GM18519 (cell line): ENCODE results near the gene GGTLC1.

ENCODE experiments used
- ATAC-seq: cut with Tn5 transposase; IDR thresholded peaks from one replicate; pipeline ENCODE4 v1.9.1; 2021; ENCODE audit warnings: mild to moderate bottlenecking, moderate library complexity; ENCODE audit not compliant: unreplicated experiment, low FRiP score

Gene GGTLC1

GRCh38 chr20:23988561-23988960 lies at the start of gene GGTLC1:
TSS of gene GGTLC1 (minus strand) at chr20:23988779. CDS start at chr20:23986611, 2,168 bp downstream.
- ATAC-seq: no peak

DNA sequence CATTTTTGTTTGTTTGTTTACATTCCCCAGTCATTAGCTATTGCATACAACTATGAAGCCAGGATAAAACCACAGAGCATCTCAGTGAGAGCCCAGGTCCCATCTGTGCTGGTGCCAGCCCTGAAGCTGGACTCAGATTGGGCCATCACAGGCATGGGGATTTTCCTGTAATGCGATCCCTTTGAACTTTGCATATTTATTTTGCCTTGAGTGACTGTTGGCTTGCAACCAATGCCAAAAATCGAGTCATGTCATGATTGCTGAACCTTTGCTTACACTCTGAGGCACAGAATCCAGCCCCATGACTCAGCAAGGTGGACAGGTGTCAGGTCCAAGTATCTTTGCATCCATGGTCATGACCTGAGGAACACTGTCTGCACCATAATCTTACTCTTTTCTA lies 46.2 kb upstream of the GGTLC1 start:
- no peak for ATAC-seq

DNA sequence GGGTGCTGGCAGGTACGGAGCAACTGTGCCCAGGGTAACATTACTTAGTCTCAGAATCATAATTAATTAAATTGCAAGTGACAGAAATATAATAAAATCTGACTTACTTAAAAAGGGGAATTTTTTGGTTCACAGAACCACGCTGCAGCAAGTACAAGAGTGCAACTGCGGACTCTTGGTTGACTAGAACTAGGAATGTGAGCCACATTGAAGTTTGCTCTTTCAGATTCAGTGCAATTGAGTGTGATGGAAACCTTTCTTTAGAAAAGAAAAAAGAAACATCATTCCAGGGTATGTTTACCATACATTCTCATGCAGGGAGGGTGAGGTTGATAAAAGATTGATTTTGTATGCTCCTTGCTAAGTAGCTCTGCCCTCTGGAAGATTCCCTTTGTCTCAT lies 45.0 kb upstream of the GGTLC1 start:
- ATAC-seq: no peak

DNA sequence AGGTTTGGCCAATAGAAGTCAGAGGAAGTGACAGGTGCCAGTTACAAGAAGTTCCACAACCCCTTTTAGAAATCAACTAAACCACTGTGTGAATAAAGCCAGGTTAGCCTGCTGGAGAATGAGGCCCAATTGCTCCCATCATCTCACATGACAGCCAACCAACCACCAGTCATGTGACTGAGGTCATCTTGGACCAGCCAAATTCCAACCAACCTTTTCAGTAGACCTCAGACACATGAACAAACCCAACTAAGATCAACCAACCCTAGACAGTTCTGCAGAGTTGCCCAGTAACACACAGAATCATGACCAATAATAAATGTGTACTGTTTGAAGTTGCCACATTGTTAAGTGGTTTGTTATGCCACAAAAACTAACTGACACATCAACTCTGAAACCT lies 44.6 kb upstream of the GGTLC1 start:
- ATAC-seq: no peak

- ATAC-seq: no peak
Observed at GRCh38 chr20:24032400-24032898, 43.9 kb upstream of the GGTLC1 start.

DNA sequence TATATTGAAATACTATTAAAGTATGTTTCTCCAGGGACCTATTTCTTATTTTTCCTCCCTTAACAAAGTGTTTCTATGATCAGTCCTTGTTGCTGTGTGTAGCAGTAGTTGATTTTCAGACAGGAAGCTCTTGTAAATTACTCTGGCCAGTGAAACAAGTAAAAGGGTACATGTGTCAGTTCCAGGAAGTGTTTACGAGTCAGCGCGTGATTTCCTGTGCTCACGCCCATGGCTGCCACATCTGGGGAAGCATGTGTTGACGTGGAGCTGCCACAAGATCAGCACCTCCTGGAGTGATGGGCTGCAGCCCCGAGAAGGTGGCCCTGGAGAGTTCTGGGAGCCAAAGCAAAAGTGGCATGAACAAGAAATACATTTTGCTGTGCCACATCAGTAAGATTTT lies 38.6 kb upstream of the GGTLC1 start:
- peak; percentile 72 for ATAC-seq

DNA sequence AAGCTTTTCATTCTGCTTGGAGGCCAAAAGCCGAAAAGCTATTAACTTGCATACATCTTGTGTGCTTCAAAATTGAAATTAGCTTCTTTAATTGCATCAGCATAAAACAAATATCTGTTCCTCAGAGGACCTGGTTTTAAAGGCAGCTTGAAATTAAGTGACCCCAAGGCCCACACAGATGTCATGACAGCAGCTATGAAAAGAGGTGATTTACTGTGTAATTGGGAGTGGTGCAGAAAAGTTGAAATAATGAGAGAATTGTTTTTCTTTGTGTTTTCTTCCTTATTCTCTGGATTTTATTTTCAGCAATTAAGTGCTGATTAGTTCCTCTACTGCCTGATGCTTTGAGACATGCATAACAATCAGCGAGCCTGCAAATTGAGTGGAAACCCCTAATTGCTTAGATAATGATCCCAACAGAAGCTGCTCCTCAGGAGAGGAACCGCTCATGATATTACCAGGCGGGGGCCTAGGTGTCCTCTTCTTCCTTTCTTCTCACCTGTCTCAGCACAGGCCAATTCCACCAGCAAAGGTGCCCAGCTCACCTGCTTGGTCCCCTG lies 34.1 kb upstream of the GGTLC1 start:
- ATAC-seq: no peak

GRCh38 chr20:24018796-24019195 lies 30.2 kb upstream of the GGTLC1 start:
- no peak for ATAC-seq

GRCh38 chr20:24017458-24017755 lies 28.8 kb upstream of the GGTLC1 start:
- ATAC-seq: no peak

- no peak for ATAC-seq
Observed at GRCh38 chr20:24016607-24017457, 28.3 kb upstream of the GGTLC1 start.

DNA sequence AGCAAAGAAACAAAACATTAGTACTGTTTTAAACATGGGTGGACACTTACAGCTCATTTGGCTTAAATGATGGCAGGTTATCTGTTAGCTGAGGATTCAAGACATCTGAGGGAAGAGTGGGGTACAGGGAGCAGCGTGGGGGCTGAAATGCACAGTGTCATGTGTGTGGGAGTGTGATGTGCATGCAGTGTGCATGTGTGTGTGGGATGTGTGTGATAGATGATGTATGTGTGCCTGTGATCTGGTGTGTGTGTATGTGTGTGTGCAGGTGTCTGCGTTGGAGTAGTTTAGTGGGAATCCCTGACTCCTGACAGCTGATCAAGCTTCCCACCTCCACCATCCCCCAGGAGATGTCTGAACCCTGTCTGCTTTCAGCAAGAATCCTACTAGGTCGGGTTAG lies 25.4 kb upstream of the GGTLC1 start:
- ATAC-seq: no peak

GRCh38 chr20:24011282-24011681 lies 22.7 kb upstream of the GGTLC1 start:
- ATAC-seq: no peak

GRCh38 chr20:24007758-24008157 lies 19.2 kb upstream of the GGTLC1 start:
- ATAC-seq: no peak

DNA sequence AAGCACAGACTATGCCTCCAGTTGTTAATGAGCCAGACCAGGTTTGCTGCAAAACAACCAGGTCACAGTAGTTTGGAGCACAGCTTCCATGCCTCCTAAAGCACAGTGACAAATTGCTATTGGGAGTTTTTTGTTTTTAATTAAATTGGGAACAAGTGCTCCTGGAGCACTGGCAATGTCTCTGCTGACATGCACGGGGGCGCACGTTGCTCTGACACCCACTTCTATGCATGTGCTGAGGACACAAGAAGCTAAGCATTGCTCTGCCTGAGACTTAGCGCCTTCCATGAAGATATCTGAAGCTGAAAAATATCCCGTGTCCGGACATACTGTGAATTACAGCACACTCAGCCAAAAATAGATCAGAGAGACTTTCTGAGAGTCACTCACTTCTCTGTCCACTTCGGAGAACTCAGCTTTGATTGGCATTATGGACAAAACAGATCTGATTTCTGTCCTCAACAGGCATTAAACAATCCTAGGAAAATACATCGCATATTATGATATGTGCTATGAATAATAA lies 18.6 kb upstream of the GGTLC1 start:
- ATAC-seq: no peak

- ATAC-seq: no peak
Observed at GRCh38 chr20:24006626-24007025, 18.0 kb upstream of the GGTLC1 start.

DNA sequence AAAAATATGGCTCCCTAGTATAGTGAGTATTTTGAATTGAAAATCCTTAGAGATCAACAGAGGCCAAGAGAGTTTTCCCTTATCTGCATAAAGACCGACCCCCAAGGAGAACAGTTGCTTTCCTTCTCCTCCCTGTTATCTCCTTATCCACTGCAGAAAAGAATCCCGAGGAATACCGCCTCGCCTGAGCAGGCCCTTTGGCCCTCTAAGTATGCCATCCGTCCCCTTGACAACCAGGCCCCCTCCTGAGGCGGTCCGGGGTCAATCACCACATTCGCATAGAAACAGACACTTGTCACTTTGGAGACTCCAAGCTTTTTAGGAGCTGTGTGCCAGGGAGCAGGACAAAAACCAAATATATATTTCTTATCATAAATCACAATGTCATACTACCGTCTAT lies 15.9 kb upstream of the GGTLC1 start:
- no peak for ATAC-seq

- no peak for ATAC-seq
Observed at GRCh38 chr20:24002896-24003295, 14.3 kb upstream of the GGTLC1 start.

GRCh38 chr20:24001712-24002405 lies 13.3 kb upstream of the GGTLC1 start:
- peak; percentile 49 for ATAC-seq

DNA sequence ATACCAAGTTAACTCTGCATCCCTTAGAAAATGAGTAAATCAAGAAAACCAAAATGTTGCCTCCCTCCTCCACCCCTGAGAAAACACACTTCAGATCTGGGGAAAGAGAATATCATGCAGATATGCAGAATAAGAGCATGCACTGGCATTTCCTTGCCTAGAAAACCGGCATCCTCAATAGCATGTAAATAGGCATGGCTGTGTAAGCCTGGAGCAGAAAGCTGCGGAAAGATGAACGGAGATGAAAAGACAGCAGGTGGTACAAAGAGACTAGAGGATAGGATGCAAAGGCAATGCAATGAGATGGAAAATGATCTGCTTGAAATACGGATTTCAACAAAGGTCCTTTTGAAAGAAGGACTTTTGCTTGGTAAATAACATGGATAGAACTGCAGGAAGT lies 10.3 kb upstream of the GGTLC1 start:
- ATAC-seq: no peak

DNA sequence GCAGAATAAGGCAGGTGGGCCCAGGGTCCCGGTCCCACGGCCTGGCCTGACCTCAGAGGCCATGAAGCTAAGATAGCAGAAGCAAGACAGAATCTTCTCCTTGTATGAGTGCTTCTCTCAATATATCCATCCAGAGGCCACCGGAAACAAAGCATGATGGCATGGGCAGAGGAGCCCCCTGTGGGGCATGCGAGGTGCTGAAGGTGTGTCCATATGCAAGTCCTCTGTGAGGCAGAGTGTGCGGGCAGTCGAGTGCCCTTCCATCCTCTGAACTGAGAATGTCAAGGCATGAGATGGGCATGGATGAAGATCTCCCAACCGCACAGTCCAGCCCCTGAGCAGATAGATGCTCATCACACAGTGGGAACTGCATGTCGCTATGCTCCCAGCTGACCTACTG lies 9.8 kb upstream of the GGTLC1 start:
- ATAC-seq: no peak

DNA sequence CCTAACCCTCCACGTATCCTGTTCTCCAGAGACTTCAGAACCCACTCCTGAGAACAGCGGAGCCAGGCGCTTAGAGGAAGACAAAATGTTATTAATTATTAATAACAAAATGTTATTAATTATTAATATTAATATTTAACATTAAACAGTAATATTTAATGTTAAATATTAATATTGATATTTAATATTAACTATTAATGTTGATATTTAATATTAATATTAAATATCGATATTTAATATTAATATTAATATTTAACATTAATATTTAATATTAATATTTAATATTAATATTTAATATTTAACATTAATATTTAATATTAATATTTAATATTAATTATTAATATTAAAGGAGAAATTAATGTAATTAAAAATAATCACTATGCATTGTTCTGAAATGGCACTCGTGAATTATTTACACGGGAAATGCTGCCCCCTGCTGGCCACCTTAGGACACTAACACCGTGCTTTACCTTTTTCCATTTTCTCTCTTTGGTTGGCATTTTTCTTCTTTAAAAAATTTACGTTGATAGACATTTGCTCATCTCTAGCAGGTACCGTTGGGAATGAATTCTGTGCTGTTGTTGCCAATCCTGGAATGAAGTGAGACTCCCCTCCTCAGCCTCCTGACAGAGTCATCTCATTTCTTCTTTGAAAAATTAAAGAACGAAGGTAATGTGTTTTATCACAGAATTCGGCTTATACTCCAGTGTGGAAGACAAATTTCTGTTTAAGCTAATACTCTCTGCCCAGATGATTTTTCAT lies 7.5 kb upstream of the GGTLC1 start:
- ATAC-seq: no peak
